ENCODE measurements around the gene DCLK2. TPM values are rescaled to one million over a fixed set of nuclear protein-coding genes. Genes with fewer than 3 reads are reported as not detected.
A peak's percentile ranks its signal among the peaks of the same experiment; 100 is the strongest.

The DCLK2 gene
- total RNA-seq, 1 donor from 2014 or later = 1.9 TPM

- DNase-seq (ENCODE audit: low read depth in 2 of 2) = no peak
These were observed 128.7 kb downstream of the DCLK2 start for GRCh38 chr4:150206954-150207353.

- DNase-seq (ENCODE audit: low read depth in 2 of 2) = no peak
These were observed 129.6 kb downstream of the DCLK2 start for GRCh38 chr4:150207871-150208270.

- peak; percentile 62 to 78 for DNase-seq (ENCODE audit: low read depth in 2 of 2)
These were observed 131.0 kb downstream of the DCLK2 start for GRCh38 chr4:150209140-150209829.

DNA sequence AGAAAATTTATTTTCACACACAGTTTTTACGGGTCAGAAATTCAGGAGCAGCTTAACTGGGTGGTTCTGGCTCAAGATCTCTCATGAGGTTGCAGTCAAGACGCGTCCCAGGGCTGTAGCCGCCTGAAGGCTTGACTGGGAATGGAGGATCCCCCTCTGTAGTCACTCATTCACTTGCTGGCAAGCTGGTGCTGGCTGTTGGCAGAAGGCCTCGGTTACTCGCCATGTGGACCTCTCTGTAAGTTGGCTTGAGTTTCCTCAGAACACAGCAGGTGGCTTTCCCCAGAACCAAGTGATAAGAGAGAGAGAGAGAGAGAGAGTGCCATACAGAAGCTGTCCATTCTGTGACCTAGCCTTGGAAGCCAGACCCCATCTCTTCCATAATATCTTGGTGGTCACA, 132.8 kb downstream of the DCLK2 start:
- no peak for DNase-seq (ENCODE audit: low read depth in 2 of 2)

DNA sequence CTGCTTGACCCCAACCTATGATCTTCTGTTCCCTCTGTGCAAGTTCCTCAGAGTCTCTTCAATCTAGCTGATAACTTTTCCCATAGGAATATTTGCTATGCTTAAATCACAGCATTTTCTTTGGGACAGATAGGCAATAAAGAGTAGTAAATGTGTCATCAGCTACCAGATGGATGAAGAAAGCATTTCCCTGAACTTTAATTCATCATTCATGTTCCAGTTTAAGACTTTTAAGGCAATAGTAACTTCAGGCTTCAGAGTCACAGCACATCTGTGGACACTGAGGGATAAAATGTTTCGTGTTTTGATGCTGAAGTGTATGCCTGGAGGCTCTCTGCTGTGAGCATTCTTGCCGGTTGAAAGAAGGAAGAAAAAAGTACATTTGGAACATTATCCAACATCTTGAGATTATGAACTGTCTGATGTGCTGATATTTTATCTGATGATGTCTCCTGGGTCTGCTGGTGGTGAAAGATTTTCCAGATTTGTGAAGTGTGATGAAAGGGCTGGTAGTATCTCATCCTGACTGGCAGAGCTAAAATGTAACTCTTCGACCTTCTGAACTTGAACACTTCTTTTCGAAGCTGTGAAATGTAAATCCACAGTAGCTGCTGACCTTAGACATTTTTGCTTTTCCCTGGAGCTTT, 133.7 kb downstream of the DCLK2 start:
- DNase-seq (ENCODE audit: low read depth in 2 of 2) = no peak

GRCh38 chr4:150212485-150212884, 134.2 kb downstream of the DCLK2 start:
- DNase-seq (ENCODE audit: low read depth in 2 of 2) = no peak

DNA sequence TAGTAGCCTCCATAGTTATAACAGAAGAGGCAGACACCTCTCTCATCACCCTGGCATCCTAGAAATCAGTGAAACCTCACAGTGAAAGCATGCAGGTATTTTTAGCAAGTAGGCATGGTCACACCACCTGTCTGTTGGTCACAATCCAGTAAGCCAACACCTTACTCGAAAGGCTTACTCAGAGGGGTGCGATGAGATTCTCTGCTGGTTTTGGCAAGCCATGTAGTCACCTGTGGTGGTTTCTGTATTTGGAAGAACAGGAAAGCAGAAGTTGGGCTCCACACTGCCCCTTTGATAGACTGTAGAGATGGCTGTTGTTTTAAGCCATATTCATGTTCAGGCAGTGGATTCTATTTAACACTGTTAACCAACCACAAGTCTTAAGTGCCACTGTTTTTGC, 134.7 kb downstream of the DCLK2 start:
- DNase-seq (ENCODE audit: low read depth in 2 of 2) = no peak

- DNase-seq (ENCODE audit: low read depth in 2 of 2) = no peak
These were observed 137.4 kb downstream of the DCLK2 start for GRCh38 chr4:150215601-150216000.

DNA sequence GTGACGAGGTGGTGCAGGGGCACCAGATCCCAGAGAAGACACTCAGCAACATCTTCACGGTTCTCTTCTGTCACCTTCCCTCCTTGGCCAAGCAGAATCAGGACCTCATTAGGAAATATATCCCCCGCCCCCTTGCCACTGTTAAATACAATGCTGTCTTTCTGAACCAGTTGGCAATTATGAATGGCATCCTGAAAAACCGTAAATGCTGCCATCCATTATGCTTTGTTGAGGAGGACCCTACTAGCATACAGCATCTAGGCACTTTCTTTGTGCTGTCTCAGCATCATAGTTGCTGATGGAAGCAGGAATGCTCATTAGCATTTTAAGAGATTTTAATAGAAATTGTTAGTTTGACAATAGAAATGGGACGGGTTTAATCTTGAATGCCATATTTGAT, 138.5 kb downstream of the DCLK2 start:
- DNase-seq (ENCODE audit: low read depth in 2 of 2) = no peak

- DNase-seq (ENCODE audit: low read depth in 2 of 2) = peak; percentile 61 to 84
These were observed 138.9 kb downstream of the DCLK2 start for GRCh38 chr4:150217192-150217591.

DNA sequence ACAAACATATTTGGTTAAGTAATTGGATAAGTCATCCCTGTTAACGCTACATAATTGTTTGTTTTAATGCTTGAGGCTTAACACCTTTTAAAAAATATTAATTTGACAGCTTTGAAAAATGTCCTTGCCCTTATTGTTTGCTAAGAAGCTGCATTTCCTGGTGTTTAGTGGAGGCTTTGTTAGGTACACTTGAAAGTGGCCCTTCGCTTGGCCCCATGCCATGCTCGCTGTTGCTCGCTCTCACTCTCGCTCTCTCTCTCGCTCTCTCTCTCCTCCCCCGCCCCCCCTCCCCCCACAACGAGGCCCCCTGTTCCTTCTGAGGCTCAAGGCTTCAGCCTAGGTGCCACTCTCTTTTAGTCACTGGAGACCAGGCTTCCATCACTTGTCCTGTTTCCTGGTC, 139.6 kb downstream of the DCLK2 start:
- no peak for DNase-seq (ENCODE audit: low read depth in 2 of 2)

GRCh38 chr4:150218447-150218846, 140.2 kb downstream of the DCLK2 start:
- no peak for DNase-seq (ENCODE audit: low read depth in 2 of 2)

DNA sequence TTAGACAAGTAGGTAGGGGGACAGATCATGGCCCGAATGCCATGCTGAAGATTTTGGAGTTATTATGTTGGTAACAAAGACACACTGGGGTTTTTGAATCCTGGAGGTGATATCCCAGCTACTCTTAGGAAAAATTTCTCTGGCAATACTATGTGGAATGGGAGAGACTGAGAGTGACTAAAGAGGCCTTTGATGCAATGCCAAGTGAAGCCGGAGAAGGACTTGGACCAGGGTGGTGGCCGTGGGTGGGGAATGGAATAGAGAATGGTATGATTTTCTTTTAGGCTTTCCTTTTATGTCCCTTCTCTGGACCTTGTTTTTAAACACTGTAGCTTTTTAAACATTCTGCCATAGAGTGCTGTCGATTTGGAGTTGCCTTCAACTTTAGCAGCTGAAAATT, 141.6 kb downstream of the DCLK2 start:
- DNase-seq (ENCODE audit: low read depth in 2 of 2) = no peak

DNA sequence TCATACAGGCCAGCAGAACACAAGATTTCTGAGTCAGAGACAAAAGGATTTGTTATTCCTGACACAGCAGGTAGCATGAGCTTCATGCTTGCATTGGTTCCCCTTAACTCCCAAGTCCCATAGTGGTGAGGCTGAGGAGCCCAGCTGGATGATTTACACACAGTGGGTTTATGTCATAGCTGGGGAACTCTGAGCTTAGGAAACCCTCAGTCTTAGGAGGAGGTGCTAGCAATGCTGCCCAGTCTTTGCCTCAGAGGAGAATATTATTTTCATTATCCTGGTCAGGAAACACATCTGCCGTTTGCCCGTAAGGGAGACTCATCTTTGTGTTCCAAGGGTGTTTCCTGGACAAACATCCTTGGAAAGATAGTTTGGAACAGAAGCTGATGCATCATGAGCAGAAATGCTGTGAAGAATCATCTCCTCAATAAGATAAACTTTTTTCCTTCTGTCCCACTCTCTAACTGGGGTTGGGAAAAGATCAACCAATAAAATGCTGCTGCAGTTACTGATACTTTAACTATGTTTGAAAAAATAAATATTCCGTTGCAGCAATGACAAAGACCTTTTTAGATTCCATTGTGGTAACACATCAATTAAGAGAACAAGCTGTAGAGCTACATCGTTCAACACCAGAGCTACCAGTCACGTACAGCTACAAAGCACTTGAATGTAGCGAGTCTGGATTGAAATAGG, 146.8 kb downstream of the DCLK2 start:
- peak in 1 of 2 donors; percentile 41 for DNase-seq (ENCODE audit: low read depth in 2 of 2)

- DNase-seq (ENCODE audit: low read depth in 2 of 2) = peak in 1 of 2 donors; percentile 68
These were observed 151.3 kb downstream of the DCLK2 start for GRCh38 chr4:150229520-150229919.

DNA sequence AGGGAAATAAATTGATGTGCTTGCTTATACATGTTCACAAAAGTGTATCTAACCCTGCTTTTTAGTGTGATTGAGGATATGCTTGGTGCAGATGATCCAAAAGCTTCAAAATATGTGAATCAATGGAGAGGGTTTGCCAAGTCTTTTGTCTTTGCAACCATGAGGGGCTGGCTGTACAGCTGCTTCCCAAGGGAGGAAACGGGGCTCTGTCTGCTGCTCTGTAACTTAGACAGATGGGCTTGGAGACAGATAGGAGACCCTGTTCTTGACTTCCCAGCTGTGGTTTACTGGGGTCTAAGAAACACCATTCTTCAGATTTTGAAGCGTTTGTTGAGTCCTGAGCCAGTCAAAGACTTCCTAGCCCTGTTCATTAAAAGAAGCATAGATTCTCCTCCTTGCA, 152.3 kb downstream of the DCLK2 start:
- DNase-seq (ENCODE audit: low read depth in 2 of 2) = peak in 1 of 2 donors; percentile 22

GRCh38 chr4:150231107-150231770, 153.0 kb downstream of the DCLK2 start:
- DNase-seq (ENCODE audit: low read depth in 2 of 2) = peak in 1 of 2 donors; percentile 17

- peak; percentile 76 to 88 for DNase-seq (ENCODE audit: low read depth in 2 of 2)
These were observed 153.8 kb downstream of the DCLK2 start for GRCh38 chr4:150232029-150232428.

- no peak for DNase-seq (ENCODE audit: low read depth in 2 of 2)
These were observed 156.0 kb downstream of the DCLK2 start for GRCh38 chr4:150234246-150234645.

DNA sequence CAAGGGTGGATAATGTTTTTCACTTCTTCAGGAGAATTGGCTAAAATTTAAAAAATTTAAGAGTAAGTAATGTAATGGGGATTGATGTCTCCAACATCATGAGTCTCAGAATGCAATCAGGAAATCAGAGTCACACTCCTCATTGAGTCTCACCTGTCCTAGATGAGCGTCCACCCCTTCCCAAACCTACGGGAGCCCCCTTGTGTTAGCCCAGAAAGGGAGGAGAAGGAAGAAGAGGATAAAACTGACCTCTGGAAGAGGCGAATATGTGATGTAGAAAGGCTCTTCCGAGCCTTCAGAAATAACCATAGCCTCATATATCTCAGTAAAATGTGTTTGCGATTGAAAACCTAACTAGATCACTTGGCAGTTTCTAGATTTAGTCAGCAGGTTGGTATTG, 157.1 kb downstream of the DCLK2 start:
- DNase-seq (ENCODE audit: low read depth in 2 of 2) = no peak

DNA sequence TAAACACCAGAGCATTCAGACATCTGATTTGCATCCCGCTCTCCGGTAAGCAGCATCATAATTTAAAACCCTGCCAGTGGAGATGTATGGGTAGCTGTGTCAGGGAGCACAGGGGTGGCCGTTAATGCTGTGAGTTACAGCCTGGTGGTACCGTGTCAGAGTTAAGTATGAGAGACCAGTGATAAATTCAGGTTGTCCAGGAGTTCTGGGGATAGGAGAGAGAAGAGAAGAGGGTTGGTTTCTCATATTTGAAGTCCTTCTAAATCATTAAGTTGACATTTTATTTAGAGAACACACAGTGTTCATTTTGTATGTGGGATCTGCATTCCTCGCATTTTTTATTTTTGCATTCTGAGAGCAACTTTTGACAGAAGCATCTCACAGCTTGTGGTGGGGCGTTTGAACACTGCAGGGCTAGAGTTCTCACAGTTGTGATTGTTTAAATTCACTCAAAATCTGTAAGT, 157.6 kb downstream of the DCLK2 start:
- DNase-seq (ENCODE audit: low read depth in 2 of 2) = no peak

GRCh38 chr4:150236626-150237025, 158.4 kb downstream of the DCLK2 start:
- peak in 1 of 2 donors; percentile 36 for DNase-seq (ENCODE audit: low read depth in 2 of 2)

Measured in dermis microvascular lymphatic vessel endothelial cell (primary cell).